ENCODE results near the gene USH1G. TPM values are rescaled to one million over a fixed set of nuclear protein-coding genes. Genes with fewer than 3 reads are reported as not detected.

The USH1G gene
- total RNA-seq, 1 donor, result not detected

DNA sequence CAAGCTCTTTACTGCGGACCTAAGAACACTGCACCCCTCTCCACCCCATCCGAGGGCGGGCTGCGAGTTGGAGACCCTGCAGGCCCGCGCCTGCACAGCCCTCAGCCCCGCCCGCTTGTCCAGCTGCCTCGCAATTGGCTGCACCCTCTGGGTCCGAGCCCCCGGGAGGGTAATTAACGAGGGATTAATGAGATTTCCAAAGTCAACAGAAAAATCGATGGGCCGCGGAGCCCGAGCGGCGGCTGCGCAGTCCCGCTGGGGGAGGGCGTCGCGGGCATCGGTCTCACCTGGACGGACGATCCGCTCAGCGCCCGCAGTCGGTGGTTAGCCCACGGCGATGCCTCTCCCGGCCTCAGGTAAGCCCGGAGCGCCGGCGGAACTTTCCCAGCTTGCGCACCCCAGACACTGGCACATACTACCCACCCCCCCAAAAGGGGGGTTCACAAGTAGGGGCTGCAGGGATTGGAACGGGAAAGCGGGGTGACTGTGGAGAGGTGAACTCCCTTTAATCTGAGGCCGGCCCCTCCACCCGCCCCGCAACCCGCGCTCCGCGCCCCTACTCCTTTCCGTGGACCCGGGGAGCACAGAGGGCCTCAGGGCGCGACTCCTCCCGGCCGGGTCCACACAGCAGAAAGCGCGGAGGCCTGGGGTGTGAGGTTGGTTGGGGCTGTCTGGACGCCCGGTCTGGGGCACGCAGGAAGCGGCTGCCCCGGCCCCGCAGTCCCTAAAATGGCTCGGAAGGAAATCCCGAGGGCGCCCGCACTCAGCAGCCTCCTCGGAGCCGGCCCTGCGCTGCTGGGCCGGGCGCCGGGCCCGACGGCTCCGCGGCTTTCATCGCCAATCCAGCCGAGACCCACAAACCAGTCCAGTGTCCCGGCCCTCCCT lies 12.8 kb upstream of the USH1G start, which contains the start of gene OTOP3:
TSS of gene OTOP3 (plus strand) at position 314 of the 885 bp plus-strand sequence. CDS start at position 338, 24 bp downstream.
- Histone ChIP-seq H3K4me2 (ENCODE audit: insufficient read depth, low read length) (no peak within 1 kb of the TSS), H3K4me3 (ENCODE audit: insufficient read depth, low read length) (no peak within 1 kb of the TSS), H3K4me1 (ENCODE audit: insufficient read depth, low read length) (no peaks in the 10 kb centered on the region), H3K36me3 (ENCODE audit: insufficient read depth, low read length) (no peaks in the 10 kb centered on the region), H3K27ac (ENCODE audit: low read depth, low read length) (no peak within 1 kb of the TSS), H3K27me3 (ENCODE audit: insufficient read depth, low read length) (peaks cover 58% of the 10 kb centered on the region), H3K79me2 (ENCODE audit: insufficient read depth, low read length) (no peaks in the 10 kb centered on the region), H4K20me1 (ENCODE audit: insufficient read depth, low read length) (no peaks in the 10 kb centered on the region), H2AFZ (ENCODE audit: low read length) (no peak within 1 kb of the TSS), H3K9me3 (ENCODE audit: low read depth, low read length) (no peaks in the 10 kb centered on the region)
- TF ChIP-seq CTCF (IDR thresholded peaks at IDR 0.05; ENCODE audit: extremely low read depth, low read depth, low read length), result no peak
- peak; percentile 94 for DNase-seq (ENCODE audit: insufficient read length, low spot score, missing footprints)

GRCh38 chr17:74935048-74935447 lies 12.0 kb upstream of the USH1G start:
- no peaks in the 10 kb centered on the region for H3K4me1 ChIP-seq (ENCODE audit: insufficient read depth, low read length)
- H3K27ac ChIP-seq (ENCODE audit: low read depth, low read length), result no peak overlapping the region
- no peaks in the 10 kb centered on the region for H3K36me3 ChIP-seq (ENCODE audit: insufficient read depth, low read length)
- no peaks in the 10 kb centered on the region for H3K9me3 ChIP-seq (ENCODE audit: low read depth, low read length)
- no peak overlapping the region for H3K4me3 ChIP-seq (ENCODE audit: insufficient read depth, low read length)
- no peaks in the 10 kb centered on the region for H3K79me2 ChIP-seq (ENCODE audit: insufficient read depth, low read length)
- DNase-seq (ENCODE audit: insufficient read length, low spot score, missing footprints), result no peak
- H4K20me1 ChIP-seq (ENCODE audit: insufficient read depth, low read length), result no peaks in the 10 kb centered on the region
- H3K27me3 ChIP-seq (ENCODE audit: insufficient read depth, low read length), result peaks cover 58% of the 10 kb centered on the region
- H3K4me2 ChIP-seq (ENCODE audit: insufficient read depth, low read length), result no peak overlapping the region
- no peak overlapping the region for H2AFZ ChIP-seq (ENCODE audit: low read length)
- no peak for TF ChIP-seq CTCF (IDR thresholded peaks at IDR 0.05; ENCODE audit: extremely low read depth, low read depth, low read length)

DNA sequence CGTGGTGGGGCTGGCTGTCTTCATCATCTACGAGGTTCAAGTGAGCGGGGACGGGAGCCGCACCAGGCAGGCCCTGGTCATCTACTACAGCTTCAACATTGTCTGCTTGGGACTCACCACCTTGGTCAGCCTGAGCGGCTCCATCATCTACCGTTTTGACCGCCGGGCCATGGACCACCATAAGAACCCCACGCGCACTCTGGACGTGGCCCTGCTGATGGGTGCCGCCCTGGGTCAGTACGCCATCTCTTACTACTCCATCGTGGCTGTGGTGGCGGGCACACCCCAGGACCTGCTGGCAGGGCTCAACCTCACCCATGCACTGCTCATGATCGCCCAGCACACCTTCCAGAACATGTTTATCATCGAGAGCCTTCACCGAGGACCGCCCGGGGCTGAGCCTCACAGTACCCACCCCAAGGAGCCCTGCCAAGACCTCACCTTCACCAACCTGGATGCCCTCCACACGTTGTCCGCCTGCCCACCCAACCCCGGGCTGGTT lies 7.5 kb upstream of the USH1G start:
- H3K36me3 ChIP-seq (ENCODE audit: insufficient read depth, low read length), result no peaks in the 10 kb centered on the region
- H3K4me3 ChIP-seq (ENCODE audit: insufficient read depth, low read length), result no peak overlapping the region
- H3K9me3 ChIP-seq (ENCODE audit: low read depth, low read length), result no peaks in the 10 kb centered on the region
- H3K27me3 ChIP-seq (ENCODE audit: insufficient read depth, low read length), result peaks cover 41% of the 10 kb centered on the region
- no peak for DNase-seq (ENCODE audit: insufficient read length, low spot score, missing footprints)
- H3K4me2 ChIP-seq (ENCODE audit: insufficient read depth, low read length), result no peak overlapping the region
- no peaks in the 10 kb centered on the region for H4K20me1 ChIP-seq (ENCODE audit: insufficient read depth, low read length)
- no peak for TF ChIP-seq CTCF (IDR thresholded peaks at IDR 0.05; ENCODE audit: extremely low read depth, low read depth, low read length)
- no peaks in the 10 kb centered on the region for H3K4me1 ChIP-seq (ENCODE audit: insufficient read depth, low read length)
- H2AFZ ChIP-seq (ENCODE audit: low read length), result no peak overlapping the region
- no peaks in the 10 kb centered on the region for H3K79me2 ChIP-seq (ENCODE audit: insufficient read depth, low read length)
- no peak overlapping the region for H3K27ac ChIP-seq (ENCODE audit: low read depth, low read length)

- no peak for TF ChIP-seq CTCF (IDR thresholded peaks at IDR 0.05; ENCODE audit: extremely low read depth, low read depth, low read length)
- Histone ChIP-seq H3K9me3 (ENCODE audit: low read depth, low read length) (no peaks in the 10 kb centered on the region), H3K36me3 (ENCODE audit: insufficient read depth, low read length) (no peaks in the 10 kb centered on the region), H3K4me1 (ENCODE audit: insufficient read depth, low read length) (no peaks in the 10 kb centered on the region), H3K79me2 (ENCODE audit: insufficient read depth, low read length) (no peaks in the 10 kb centered on the region), H4K20me1 (ENCODE audit: insufficient read depth, low read length) (no peaks in the 10 kb centered on the region), H3K27ac (ENCODE audit: low read depth, low read length) (no peak overlapping the region), H3K4me3 (ENCODE audit: insufficient read depth, low read length) (no peak overlapping the region), H3K4me2 (ENCODE audit: insufficient read depth, low read length) (no peak overlapping the region), H3K27me3 (ENCODE audit: insufficient read depth, low read length) (peaks cover 42% of the 10 kb centered on the region), H2AFZ (ENCODE audit: low read length) (no peak overlapping the region)
- no peak for DNase-seq (ENCODE audit: insufficient read length, low spot score, missing footprints)
Observed at GRCh38 chr17:74928786-74929185, 5.7 kb upstream of the USH1G start.
